GM23338 (cell line): ENCODE data around the gene MYOT. TPM values are rescaled to one million over a fixed set of nuclear protein-coding genes. Genes with fewer than 3 reads are reported as not detected.

Experiments
- ATAC-seq: fragments of 200-7000 bp; cut with Tn5 transposase; 3 replicates; pipeline ENCODE4 v1.9.1; 2020
- DNase-seq: peaks from one replicate; pipeline ENCODE4 v3.0.0-alpha.2; 2015; ENCODE audit warnings: low spot score
- H2AFZ ChIP-seq: fragments of 200-600 bp; sonication (generic); 2 replicates; pipeline ENCODE4 v1.8.0; 2016; ENCODE audit warnings: antibody characterized with exemption, mild to moderate bottlenecking, moderate library complexity
- H3F3A ChIP-seq: fragments of 200-600 bp; sonication (generic); replicated peaks from 2 replicates; pipeline ENCODE4 v1.8.0; 2017; ENCODE audit warnings: antibody characterized with exemption, mixed run types, low read depth
- H3K27ac ChIP-seq: fragments of 200-600 bp; sonication (generic); 2 replicates; pipeline ENCODE4 v1.6.1; 2016; ENCODE audit warnings: low read depth
- H3K27me3 ChIP-seq: fragments of 200-600 bp; sonication (generic); 2 replicates; pipeline ENCODE4 v1.8.0; 2016; ENCODE audit warnings: mild to moderate bottlenecking, mixed run types, moderate library complexity; ENCODE audit not compliant: insufficient read depth
- H3K36me3 ChIP-seq: fragments of 200-600 bp; sonication (generic); 2 replicates; pipeline ENCODE4 v1.8.0; 2016; ENCODE audit warnings: mild to moderate bottlenecking; ENCODE audit not compliant: insufficient read depth
- H3K4me1 ChIP-seq: fragments of 200-600 bp; sonication (generic); 2 replicates; pipeline ENCODE4 v1.8.0; 2016; ENCODE audit warnings: mild to moderate bottlenecking, moderate library complexity; ENCODE audit not compliant: insufficient read depth
- H3K4me2 ChIP-seq: fragments of 200-600 bp; sonication (generic); 2 replicates; pipeline ENCODE4 v1.7.1; 2017; ENCODE audit warnings: mixed run types
- H3K4me3 ChIP-seq: fragments of 200-600 bp; sonication (generic); 2 replicates; pipeline ENCODE4 v1.6.1; 2016; ENCODE audit warnings: mixed run types
- H3K79me2 ChIP-seq: fragments of 200-600 bp; sonication (generic); replicated peaks from 2 replicates; pipeline ENCODE4 v1.8.0; 2017; ENCODE audit warnings: mild to moderate bottlenecking; ENCODE audit not compliant: insufficient read depth
- H3K9me2 ChIP-seq: fragments of 200-600 bp; sonication (generic); 2 replicates; pipeline ENCODE4 v1.8.0; 2017; ENCODE audit not compliant: insufficient read depth
- H4K20me1 ChIP-seq: fragments of 200-600 bp; sonication (generic); replicated peaks from 2 replicates; pipeline ENCODE4 v1.8.0; 2017; ENCODE audit warnings: mild to moderate bottlenecking; ENCODE audit not compliant: insufficient read depth
- H3K27ac Mint-ChIP-seq: 2 replicates; pipeline ENCODE4 v1.8.0; 2020; ENCODE audit warnings: inconsistent platforms, mild to moderate bottlenecking, moderate library complexity, mixed read lengths
- H3K27me3 Mint-ChIP-seq: 3 replicates; pipeline ENCODE4 v1.8.0; 2022; ENCODE audit warnings: low read depth, mild to moderate bottlenecking, moderate library complexity, mixed read lengths, inconsistent platforms; ENCODE audit not compliant: insufficient read depth, poor library complexity
- H3K36me3 Mint-ChIP-seq: 3 replicates; pipeline ENCODE4 v1.8.0; 2021; ENCODE audit warnings: low read depth, mild to moderate bottlenecking, inconsistent platforms, moderate library complexity, mixed read lengths
- H3K4me1 Mint-ChIP-seq: 3 replicates; pipeline ENCODE4 v1.8.0; 2020; ENCODE audit warnings: mild to moderate bottlenecking, inconsistent platforms, mixed read lengths
- H3K4me3 Mint-ChIP-seq: 3 replicates; pipeline ENCODE4 v1.8.0; 2021; ENCODE audit warnings: moderate library complexity, mild to moderate bottlenecking, inconsistent platforms, mixed read lengths
- H3K9me3 Mint-ChIP-seq: 3 replicates; pipeline ENCODE4 v1.8.0; 2020; ENCODE audit warnings: moderate library complexity, mild to moderate bottlenecking, inconsistent platforms, mixed read lengths
- EZH2 ChIP-seq: fragments of 200-600 bp; sonication (generic); IDR thresholded peaks from one replicate; pipeline ENCODE4 v1.8.0; 2017; ENCODE audit warnings: antibody characterized with exemption, mild to moderate bottlenecking, low read depth; ENCODE audit not compliant: unreplicated experiment
- EZH2phosphoT487 ChIP-seq: fragments of 200-600 bp; sonication (generic); IDR thresholded peaks from one replicate; pipeline ENCODE4 v1.8.1; 2018; ENCODE audit warnings: antibody characterized with exemption; ENCODE audit not compliant: unreplicated experiment
- STAT1 ChIP-seq: IDR thresholded peaks from one replicate; pipeline ENCODE4 v1.6.1; 2016; ENCODE audit warnings: antibody characterized with exemption; ENCODE audit not compliant: unreplicated experiment
- ZNF114 ChIP-seq: fragments of 250-450 bp; sonication (Bioruptor Pico); IDR thresholded peaks from 2 replicates; pipeline ENCODE4 v1.5.0; 2020; ENCODE audit warnings: mild to moderate bottlenecking, moderate library complexity
- polyA plus RNA-seq: library from polyadenylated mRNA; unstranded; fragments of >200 nt; fragmentation: Nextera tagmentation; extraction: Ambion mirVana; gene quantifications from 2 replicates; pipeline ENCODE4 v1.2.1, GENCODE V29; 2016
- total RNA-seq: library from RNA; depleted of rRNA; stranded (reverse); fragments of >200 nt; shearing (Covaris generic); gene quantifications from 2 replicates; pipeline ENCODE4 v1.2.3, GENCODE V29; 2014
- TF ChIP-seq, protein P1 (sequence below), 2 experiments: fragments of 200-600 bp in 1 of 2; sonication (generic) in 1 of 2; conservative IDR thresholded peaks; 2 replicates each; pipeline versions ENCODE4 v1.5.1 to v1.6.1; 2016 to 2017; ENCODE audit warnings: antibody characterized with exemption in 2 of 2, low read depth in 2 of 2, mild to moderate bottlenecking in 2 of 2, moderate library complexity in 1 of 2
- TF ChIP-seq, protein P2 (sequence below): IDR thresholded peaks from one replicate; pipeline ENCODE4 v1.6.1; 2018; ENCODE audit warnings: antibody characterized with exemption; ENCODE audit not compliant: unreplicated experiment
- TF ChIP-seq, protein P3 (sequence below): IDR thresholded peaks from 2 replicates; pipeline ENCODE4 v1.6.1; 2016; ENCODE audit warnings: antibody characterized with exemption
- TF ChIP-seq, protein P4 (sequence below): fragments of 250-450 bp; sonication (Bioruptor Pico); IDR thresholded peaks from 2 replicates; pipeline ENCODE4 v1.5.0; 2020; ENCODE audit warnings: mild to moderate bottlenecking, moderate library complexity

The MYOT gene
- total and polyA plus RNA-seq, 2 experiments from 2014 or later, result 0.58 TPM; not detected in 1

DNA sequence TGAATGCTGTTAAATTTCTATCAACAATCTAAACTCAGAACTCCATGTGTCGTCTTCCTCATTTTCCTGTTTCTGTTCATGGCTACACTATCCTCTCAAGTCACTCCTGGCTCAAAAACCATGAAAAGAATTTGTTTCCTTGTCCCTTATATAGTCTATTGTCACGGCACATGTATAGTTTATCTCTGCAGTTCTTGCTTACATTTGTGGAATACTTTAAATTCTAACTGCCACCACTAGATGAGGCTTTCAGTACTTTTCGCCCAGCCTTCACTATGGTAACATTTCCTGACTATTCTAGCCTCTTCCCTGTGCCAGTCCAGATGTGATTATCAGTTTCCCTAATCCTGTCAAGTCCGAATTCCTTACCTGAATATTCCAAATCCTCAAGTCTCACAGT lies 56.2 kb downstream of the MYOT start:
- H3K27ac Mint-ChIP-seq, result no peak overlapping the region
- no peaks in the 10 kb centered on the region for H3K9me3 Mint-ChIP-seq
- no peaks in the 10 kb centered on the region for H3F3A ChIP-seq
- no peak overlapping the region for H3K4me2 ChIP-seq
- no peak overlapping the region for H3K4me3 Mint-ChIP-seq
- H3K27ac ChIP-seq, result no peak overlapping the region
- H3K4me1 ChIP-seq, result no peaks in the 10 kb centered on the region
- peak; percentile 47 for DNase-seq
- TF ChIP-seq STAT1, result no peak
- TF ChIP-seq, protein P1, sequence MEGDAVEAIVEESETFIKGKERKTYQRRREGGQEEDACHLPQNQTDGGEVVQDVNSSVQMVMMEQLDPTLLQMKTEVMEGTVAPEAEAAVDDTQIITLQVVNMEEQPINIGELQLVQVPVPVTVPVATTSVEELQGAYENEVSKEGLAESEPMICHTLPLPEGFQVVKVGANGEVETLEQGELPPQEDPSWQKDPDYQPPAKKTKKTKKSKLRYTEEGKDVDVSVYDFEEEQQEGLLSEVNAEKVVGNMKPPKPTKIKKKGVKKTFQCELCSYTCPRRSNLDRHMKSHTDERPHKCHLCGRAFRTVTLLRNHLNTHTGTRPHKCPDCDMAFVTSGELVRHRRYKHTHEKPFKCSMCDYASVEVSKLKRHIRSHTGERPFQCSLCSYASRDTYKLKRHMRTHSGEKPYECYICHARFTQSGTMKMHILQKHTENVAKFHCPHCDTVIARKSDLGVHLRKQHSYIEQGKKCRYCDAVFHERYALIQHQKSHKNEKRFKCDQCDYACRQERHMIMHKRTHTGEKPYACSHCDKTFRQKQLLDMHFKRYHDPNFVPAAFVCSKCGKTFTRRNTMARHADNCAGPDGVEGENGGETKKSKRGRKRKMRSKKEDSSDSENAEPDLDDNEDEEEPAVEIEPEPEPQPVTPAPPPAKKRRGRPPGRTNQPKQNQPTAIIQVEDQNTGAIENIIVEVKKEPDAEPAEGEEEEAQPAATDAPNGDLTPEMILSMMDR (conservative IDR thresholded peaks at IDR 0.05; ENCODE audit: low read depth in 2 of 2), result peak in 1 of 2 experiments; percentile 15; a peak in 1 of 4 replicates
- H3K9me2 ChIP-seq, result no peaks in the 10 kb centered on the region
- no peaks in the 10 kb centered on the region for H4K20me1 ChIP-seq
- H3K79me2 ChIP-seq, result no peaks in the 10 kb centered on the region
- no peaks in the 10 kb centered on the region; the same call in 2 of the 3 replicates for H3K4me1 Mint-ChIP-seq
- H3K27me3 ChIP-seq, result no peaks in the 10 kb centered on the region
- peaks cover 1% of the 10 kb centered on the region for H3K27me3 Mint-ChIP-seq
- H3K36me3 Mint-ChIP-seq, result no peaks in the 10 kb centered on the region
- no peak overlapping the region for H3K4me3 ChIP-seq
- no peak overlapping the region for H2AFZ ChIP-seq
- no peaks in the 10 kb centered on the region for H3K36me3 ChIP-seq
- peak; percentile 48 for ATAC-seq

DNA sequence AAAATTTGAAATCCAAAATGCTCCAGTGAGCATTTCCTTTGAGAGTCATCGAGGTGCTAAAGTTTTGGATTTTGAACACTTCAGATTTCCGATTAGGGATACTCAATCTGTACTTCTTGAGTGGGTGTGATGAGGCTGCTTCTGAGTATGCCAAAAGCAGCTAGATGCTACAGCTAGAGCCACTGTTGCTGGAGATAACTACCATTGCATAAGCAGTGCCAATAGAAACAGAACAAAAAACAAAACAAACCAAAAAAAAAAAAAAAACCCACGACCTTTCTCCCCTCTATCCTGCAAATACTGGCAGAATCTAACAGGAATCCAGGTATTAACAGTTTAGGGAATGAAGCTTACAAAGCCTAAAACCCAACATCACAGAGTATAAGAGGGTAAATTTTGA lies 65.1 kb downstream of the MYOT start:
- Histone ChIP-seq H3K4me3 (no peak overlapping the region), H3K4me1 (no peaks in the 10 kb centered on the region), H4K20me1 (no peaks in the 10 kb centered on the region), H2AFZ (no peak overlapping the region), H3K36me3 (no peaks in the 10 kb centered on the region), H3F3A (no peaks in the 10 kb centered on the region), H3K79me2 (no peaks in the 10 kb centered on the region), H3K27ac (no peak overlapping the region), H3K27me3 (no peaks in the 10 kb centered on the region), H3K4me2 (no peak overlapping the region), H3K9me2 (no peaks in the 10 kb centered on the region)
- Mint-ChIP-seq H3K27me3 (peaks cover 3% of the 10 kb centered on the region), H3K36me3 (peaks cover 3% of the 10 kb centered on the region; the same call in 2 of the 3 replicates), H3K4me3 (no peak overlapping the region), H3K9me3 (no peaks in the 10 kb centered on the region), H3K27ac (no peak overlapping the region), H3K4me1 (no peaks in the 10 kb centered on the region)
- no peak for ATAC-seq
- no peak for DNase-seq
- TF ChIP-seq, protein P2, sequence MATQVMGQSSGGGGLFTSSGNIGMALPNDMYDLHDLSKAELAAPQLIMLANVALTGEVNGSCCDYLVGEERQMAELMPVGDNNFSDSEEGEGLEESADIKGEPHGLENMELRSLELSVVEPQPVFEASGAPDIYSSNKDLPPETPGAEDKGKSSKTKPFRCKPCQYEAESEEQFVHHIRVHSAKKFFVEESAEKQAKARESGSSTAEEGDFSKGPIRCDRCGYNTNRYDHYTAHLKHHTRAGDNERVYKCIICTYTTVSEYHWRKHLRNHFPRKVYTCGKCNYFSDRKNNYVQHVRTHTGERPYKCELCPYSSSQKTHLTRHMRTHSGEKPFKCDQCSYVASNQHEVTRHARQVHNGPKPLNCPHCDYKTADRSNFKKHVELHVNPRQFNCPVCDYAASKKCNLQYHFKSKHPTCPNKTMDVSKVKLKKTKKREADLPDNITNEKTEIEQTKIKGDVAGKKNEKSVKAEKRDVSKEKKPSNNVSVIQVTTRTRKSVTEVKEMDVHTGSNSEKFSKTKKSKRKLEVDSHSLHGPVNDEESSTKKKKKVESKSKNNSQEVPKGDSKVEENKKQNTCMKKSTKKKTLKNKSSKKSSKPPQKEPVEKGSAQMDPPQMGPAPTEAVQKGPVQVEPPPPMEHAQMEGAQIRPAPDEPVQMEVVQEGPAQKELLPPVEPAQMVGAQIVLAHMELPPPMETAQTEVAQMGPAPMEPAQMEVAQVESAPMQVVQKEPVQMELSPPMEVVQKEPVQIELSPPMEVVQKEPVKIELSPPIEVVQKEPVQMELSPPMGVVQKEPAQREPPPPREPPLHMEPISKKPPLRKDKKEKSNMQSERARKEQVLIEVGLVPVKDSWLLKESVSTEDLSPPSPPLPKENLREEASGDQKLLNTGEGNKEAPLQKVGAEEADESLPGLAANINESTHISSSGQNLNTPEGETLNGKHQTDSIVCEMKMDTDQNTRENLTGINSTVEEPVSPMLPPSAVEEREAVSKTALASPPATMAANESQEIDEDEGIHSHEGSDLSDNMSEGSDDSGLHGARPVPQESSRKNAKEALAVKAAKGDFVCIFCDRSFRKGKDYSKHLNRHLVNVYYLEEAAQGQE, result no peak
- no peak for TF ChIP-seq ZNF114 (CRISPR knock-in tag)
- no peak for TF ChIP-seq EZH2phosphoT487
- TF ChIP-seq, protein P3, sequence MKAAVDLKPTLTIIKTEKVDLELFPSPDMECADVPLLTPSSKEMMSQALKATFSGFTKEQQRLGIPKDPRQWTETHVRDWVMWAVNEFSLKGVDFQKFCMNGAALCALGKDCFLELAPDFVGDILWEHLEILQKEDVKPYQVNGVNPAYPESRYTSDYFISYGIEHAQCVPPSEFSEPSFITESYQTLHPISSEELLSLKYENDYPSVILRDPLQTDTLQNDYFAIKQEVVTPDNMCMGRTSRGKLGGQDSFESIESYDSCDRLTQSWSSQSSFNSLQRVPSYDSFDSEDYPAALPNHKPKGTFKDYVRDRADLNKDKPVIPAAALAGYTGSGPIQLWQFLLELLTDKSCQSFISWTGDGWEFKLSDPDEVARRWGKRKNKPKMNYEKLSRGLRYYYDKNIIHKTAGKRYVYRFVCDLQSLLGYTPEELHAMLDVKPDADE, result no peak
- no peak for TF ChIP-seq EZH2
- TF ChIP-seq STAT1, result no peak
- TF ChIP-seq, protein P4, sequence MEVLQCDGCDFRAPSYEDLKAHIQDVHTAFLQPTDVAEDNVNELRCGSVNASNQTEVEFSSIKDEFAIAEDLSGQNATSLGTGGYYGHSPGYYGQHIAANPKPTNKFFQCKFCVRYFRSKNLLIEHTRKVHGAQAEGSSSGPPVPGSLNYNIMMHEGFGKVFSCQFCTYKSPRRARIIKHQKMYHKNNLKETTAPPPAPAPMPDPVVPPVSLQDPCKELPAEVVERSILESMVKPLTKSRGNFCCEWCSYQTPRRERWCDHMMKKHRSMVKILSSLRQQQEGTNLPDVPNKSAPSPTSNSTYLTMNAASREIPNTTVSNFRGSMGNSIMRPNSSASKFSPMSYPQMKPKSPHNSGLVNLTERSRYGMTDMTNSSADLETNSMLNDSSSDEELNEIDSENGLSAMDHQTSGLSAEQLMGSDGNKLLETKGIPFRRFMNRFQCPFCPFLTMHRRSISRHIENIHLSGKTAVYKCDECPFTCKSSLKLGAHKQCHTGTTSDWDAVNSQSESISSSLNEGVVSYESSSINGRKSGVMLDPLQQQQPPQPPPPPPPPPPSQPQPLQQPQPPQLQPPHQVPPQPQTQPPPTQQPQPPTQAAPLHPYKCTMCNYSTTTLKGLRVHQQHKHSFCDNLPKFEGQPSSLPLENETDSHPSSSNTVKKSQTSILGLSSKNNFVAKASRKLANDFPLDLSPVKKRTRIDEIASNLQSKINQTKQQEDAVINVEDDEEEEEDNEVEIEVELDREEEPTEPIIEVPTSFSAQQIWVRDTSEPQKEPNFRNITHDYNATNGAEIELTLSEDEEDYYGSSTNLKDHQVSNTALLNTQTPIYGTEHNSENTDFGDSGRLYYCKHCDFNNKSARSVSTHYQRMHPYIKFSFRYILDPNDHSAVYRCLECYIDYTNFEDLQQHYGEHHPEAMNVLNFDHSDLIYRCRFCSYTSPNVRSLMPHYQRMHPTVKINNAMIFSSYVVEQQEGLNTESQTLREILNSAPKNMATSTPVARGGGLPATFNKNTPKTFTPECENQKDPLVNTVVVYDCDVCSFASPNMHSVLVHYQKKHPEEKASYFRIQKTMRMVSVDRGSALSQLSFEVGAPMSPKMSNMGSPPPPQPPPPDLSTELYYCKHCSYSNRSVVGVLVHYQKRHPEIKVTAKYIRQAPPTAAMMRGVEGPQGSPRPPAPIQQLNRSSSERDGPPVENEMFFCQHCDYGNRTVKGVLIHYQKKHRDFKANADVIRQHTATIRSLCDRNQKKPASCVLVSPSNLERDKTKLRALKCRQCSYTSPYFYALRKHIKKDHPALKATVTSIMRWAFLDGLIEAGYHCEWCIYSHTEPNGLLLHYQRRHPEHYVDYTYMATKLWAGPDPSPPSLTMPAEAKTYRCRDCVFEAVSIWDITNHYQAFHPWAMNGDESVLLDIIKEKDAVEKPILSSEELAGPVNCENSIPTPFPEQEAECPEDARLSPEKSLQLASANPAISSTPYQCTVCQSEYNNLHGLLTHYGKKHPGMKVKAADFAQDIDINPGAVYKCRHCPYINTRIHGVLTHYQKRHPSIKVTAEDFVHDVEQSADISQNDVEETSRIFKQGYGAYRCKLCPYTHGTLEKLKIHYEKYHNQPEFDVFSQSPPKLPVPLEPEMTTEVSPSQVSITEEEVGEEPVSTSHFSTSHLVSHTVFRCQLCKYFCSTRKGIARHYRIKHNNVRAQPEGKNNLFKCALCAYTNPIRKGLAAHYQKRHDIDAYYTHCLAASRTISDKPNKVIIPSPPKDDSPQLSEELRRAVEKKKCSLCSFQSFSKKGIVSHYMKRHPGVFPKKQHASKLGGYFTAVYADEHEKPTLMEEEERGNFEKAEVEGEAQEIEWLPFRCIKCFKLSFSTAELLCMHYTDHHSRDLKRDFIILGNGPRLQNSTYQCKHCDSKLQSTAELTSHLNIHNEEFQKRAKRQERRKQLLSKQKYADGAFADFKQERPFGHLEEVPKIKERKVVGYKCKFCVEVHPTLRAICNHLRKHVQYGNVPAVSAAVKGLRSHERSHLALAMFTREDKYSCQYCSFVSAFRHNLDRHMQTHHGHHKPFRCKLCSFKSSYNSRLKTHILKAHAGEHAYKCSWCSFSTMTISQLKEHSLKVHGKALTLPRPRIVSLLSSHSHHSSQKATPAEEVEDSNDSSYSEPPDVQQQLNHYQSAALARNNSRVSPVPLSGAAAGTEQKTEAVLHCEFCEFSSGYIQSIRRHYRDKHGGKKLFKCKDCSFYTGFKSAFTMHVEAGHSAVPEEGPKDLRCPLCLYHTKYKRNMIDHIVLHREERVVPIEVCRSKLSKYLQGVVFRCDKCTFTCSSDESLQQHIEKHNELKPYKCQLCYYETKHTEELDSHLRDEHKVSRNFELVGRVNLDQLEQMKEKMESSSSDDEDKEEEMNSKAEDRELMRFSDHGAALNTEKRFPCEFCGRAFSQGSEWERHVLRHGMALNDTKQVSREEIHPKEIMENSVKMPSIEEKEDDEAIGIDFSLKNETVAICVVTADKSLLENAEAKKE, result no peak
